Suprapubic skin (tissue), 4 donors: ENCODE results near the gene RFC1. TPM values are rescaled to one million over a fixed set of nuclear protein-coding genes. Genes with fewer than 3 reads are reported as not detected.

ENCODE experiments used
- DNase-seq, 2 donors: peaks; one replicate each; pipeline ENCODE4 v3.0.0-alpha.2; 2019; ENCODE audit warnings: low spot score in 2 of 2
- H3K27ac ChIP-seq: fragments of 200-600 bp; sonication (generic); one replicate; pipeline ENCODE4 v1.5.1; 2019
- H3K27me3 ChIP-seq: fragments of 200-600 bp; sonication (generic); one replicate; pipeline ENCODE4 v1.5.1; 2019
- H3K36me3 ChIP-seq: fragments of 200-600 bp; sonication (generic); one replicate; pipeline ENCODE4 v1.5.1; 2019
- H3K4me1 ChIP-seq: fragments of 200-600 bp; sonication (generic); one replicate; pipeline ENCODE4 v1.5.1; 2019
- H3K4me3 ChIP-seq: fragments of 200-600 bp; sonication (generic); one replicate; pipeline ENCODE4 v1.5.1; 2019; ENCODE audit warnings: mild to moderate bottlenecking
- H3K9me3 ChIP-seq: fragments of 200-600 bp; sonication (generic); one replicate; pipeline ENCODE4 v1.5.1; 2019
- EP300 ChIP-seq: sonication (generic); formaldehyde crosslinking; IDR thresholded peaks from one replicate; pipeline ENCODE4 v1.6.1; 2017; ENCODE audit warnings: antibody characterized with exemption
- POLR2A ChIP-seq, 2 donors: fragments of 450-650 bp; IDR thresholded peaks; one replicate each; pipeline ENCODE4 v1.6.1; 2017; ENCODE audit warnings: antibody characterized with exemption in 2 of 2, mild to moderate bottlenecking in 2 of 2, moderate library complexity in 2 of 2
- POLR2AphosphoS5 ChIP-seq, 3 donors: sonication (generic); formaldehyde crosslinking; IDR thresholded peaks; one replicate each; pipeline ENCODE4 v1.6.1; 2017; ENCODE audit warnings: antibody characterized with exemption in 3 of 3
- WGBS: methylation state at CpG from one replicate; pipeline ENCODE4 v1.1.5; 2018; 5-methylcytosine and 5-hydroxymethylcytosine counted together
- total RNA-seq, 4 donors: library from RNA; depleted of rRNA; stranded (reverse); fragments of >200 nt; gene quantifications; one replicate each; pipeline ENCODE4 v1.1.0, GENCODE V29; 2016
- TF ChIP-seq, protein P1 (sequence below), 2 donors: fragments of 200-600 bp in 1 of 2; fragments of 450-650 bp in 1 of 2; sonication (generic) in 1 of 2; IDR thresholded peaks; one replicate each; pipeline ENCODE4 v1.5.1; 2016 to 2019; ENCODE audit warnings: antibody characterized with exemption in 2 of 2, mild to moderate bottlenecking in 1 of 2, moderate library complexity in 1 of 2

RFC1 gene
- total RNA-seq, 4 donors from 2014 or later, result 24.9 to 40.1 (median 27.0) TPM

DNA sequence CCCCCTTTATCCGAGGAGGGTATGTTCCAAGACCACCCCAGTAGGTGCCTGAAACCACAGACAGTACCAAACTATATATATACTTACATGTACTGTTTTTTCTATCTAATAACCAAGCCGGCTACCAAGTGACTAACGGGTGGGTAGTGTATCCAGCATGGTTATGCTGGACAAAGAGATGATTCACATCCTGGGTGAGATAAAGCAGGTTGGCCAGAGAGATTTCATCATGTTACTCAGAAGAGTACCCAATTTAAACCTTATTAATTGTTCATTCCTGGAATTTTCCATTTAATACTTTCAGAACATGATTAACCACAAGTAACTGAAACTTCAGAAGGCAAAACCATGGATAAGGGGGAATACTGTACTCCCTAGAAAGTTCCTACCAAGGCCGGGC, 46.5 kb downstream of the RFC1 start:
- TF ChIP-seq POLR2AphosphoS5 (IDR thresholded peaks at IDR 0.05) (no peak), POLR2A (IDR thresholded peaks at IDR 0.05) (no peak)
- TF ChIP-seq, protein P1, sequence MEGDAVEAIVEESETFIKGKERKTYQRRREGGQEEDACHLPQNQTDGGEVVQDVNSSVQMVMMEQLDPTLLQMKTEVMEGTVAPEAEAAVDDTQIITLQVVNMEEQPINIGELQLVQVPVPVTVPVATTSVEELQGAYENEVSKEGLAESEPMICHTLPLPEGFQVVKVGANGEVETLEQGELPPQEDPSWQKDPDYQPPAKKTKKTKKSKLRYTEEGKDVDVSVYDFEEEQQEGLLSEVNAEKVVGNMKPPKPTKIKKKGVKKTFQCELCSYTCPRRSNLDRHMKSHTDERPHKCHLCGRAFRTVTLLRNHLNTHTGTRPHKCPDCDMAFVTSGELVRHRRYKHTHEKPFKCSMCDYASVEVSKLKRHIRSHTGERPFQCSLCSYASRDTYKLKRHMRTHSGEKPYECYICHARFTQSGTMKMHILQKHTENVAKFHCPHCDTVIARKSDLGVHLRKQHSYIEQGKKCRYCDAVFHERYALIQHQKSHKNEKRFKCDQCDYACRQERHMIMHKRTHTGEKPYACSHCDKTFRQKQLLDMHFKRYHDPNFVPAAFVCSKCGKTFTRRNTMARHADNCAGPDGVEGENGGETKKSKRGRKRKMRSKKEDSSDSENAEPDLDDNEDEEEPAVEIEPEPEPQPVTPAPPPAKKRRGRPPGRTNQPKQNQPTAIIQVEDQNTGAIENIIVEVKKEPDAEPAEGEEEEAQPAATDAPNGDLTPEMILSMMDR (IDR thresholded peaks at IDR 0.05), result no peak
- no peak overlapping the region for H3K4me3 ChIP-seq
- no peak overlapping the region for H3K27ac ChIP-seq
- no peaks in the 10 kb centered on the region for H3K4me1 ChIP-seq
- peaks cover 41% of the 10 kb centered on the region for H3K36me3 ChIP-seq
- 96% methylated on average over 4 of the region's 4 CpGs for WGBS
- H3K9me3 ChIP-seq, result no peaks in the 10 kb centered on the region
- H3K27me3 ChIP-seq, result no peaks in the 10 kb centered on the region
- DNase-seq, result no peak

DNA sequence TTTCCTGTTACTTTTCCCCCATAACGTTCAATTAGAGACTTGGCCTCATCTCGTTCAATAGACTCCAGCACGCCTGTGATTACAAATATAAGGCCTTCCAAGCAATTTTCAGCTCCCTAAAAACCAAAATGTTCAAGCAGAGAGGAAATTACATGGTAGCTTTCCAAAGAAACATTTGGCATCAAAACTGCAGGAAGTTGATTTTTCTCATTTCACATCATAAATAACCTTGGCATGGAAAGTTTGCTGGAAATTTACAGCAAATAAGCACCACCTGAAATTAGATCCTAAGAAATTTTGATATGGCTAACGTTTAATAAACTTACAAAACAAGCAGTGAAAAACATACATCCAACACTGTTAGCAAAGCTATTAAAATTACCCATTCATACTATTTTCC, 53.3 kb downstream of the RFC1 start:
- Histone ChIP-seq H3K36me3 (peaks cover 77% of the 10 kb centered on the region), H3K27ac (no peak overlapping the region), H3K27me3 (no peaks in the 10 kb centered on the region), H3K4me1 (no peaks in the 10 kb centered on the region), H3K9me3 (no peaks in the 10 kb centered on the region), H3K4me3 (no peak overlapping the region)
- 53% methylated on average over 4 of the region's 4 CpGs for WGBS
- no peak for DNase-seq
- TF ChIP-seq EP300 (no peak), POLR2A (IDR thresholded peaks at IDR 0.05) (no peak), POLR2AphosphoS5 (IDR thresholded peaks at IDR 0.05) (no peak)
- TF ChIP-seq, protein P1 (IDR thresholded peaks at IDR 0.05), result no peak

DNA sequence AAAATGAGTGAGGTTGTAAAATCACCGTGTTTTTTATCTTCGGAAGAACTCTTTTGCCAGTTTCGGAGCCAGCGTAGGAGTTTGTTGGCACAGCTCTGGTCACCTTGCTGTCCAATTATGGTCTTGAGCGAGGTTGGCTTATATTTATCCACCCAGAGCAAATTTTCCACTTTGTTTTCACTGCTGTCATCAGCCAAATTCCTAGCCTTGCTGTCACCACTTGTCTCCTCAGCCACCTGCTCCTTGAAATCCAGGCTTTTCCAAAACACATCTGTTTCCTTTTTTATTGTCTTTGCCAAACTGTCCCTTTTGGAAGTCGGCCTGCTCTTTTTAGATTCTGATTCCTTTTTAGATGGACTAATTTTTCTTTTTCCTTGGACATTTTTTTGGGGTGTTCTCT, 57.6 kb downstream of the RFC1 start:
- no peak overlapping the region for H3K4me3 ChIP-seq
- no peaks in the 10 kb centered on the region for H3K9me3 ChIP-seq
- no peak for DNase-seq
- no peaks in the 10 kb centered on the region for H3K27me3 ChIP-seq
- 90% methylated on average over 6 of the region's 6 CpGs for WGBS
- no peak overlapping the region for H3K27ac ChIP-seq
- H3K4me1 ChIP-seq, result no peaks in the 10 kb centered on the region
- peaks cover 76% of the 10 kb centered on the region for H3K36me3 ChIP-seq
- no peak for TF ChIP-seq EP300
- TF ChIP-seq POLR2AphosphoS5 (IDR thresholded peaks at IDR 0.05), result no peak
- TF ChIP-seq, protein P1 (IDR thresholded peaks at IDR 0.05), result no peak
- no peak for TF ChIP-seq POLR2A (IDR thresholded peaks at IDR 0.05)

DNA sequence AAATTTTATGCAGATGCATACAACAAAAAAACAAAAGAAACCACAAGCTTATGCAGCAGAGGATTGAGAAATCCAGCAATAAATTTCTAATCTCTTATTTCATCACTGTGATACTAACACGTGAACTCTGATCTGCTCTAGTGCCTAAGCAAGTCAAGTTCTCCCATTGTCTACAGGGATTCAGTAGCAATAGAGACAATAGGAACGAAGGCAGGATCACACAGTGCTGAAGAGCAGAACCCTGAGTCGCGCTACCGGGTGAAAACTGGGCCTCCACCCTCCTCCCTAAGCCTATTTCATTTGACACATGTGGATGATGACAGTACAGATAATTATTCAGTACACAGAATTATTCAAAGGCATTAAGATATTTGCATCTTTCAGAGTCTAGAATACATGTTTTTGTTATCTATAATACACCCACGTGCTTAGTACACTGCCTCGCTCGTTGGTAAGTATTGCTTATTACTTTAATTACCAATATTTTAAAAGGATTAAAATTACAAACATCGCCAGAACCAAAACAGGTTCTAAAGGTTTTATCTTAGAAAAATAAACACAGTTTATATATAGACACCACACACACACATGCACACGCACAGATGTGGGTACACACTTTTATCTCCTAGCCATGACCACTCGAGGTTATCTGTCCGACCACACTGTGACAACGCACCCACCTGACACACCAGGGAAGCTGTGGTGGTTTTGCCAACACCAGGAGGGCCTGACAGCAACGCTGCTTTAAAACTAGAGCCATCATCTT, 60.1 kb downstream of the RFC1 start:
- H3K27me3 ChIP-seq, result no peaks in the 10 kb centered on the region
- H3K4me1 ChIP-seq, result no peaks in the 10 kb centered on the region
- WGBS, result 76% methylated on average over 14 of the region's 14 CpGs
- no peak for DNase-seq
- H3K9me3 ChIP-seq, result no peaks in the 10 kb centered on the region
- H3K4me3 ChIP-seq, result no peak overlapping the region
- TF ChIP-seq, protein P1 (IDR thresholded peaks at IDR 0.05), result no peak
- TF ChIP-seq POLR2AphosphoS5 (IDR thresholded peaks at IDR 0.05) (no peak), POLR2A (IDR thresholded peaks at IDR 0.05) (no peak), EP300 (no peak)
- H3K36me3 ChIP-seq, result peaks cover 83% of the 10 kb centered on the region
- H3K27ac ChIP-seq, result no peak overlapping the region

DNA sequence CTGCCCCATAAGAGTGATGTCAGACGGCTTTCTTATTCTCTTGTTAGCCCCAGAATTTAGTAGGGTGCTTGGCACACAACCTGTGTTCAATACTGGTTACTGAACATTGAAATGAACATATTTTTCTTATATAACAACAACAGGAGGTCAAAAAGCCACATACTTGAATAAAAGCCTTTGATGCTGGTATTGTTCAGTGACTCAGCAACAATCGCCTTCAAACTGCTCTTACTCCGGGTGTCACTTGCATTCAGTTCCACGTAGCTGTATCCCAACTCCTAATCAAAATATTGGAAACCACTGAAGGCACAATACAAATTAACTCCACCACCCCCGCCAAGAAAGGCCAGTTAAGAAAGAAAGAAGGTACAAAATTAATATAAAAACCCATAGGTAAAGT, 61.5 kb downstream of the RFC1 start:
- Histone ChIP-seq H3K4me1 (no peaks in the 10 kb centered on the region), H3K9me3 (no peaks in the 10 kb centered on the region), H3K4me3 (no peak overlapping the region), H3K27ac (no peak overlapping the region), H3K27me3 (no peaks in the 10 kb centered on the region), H3K36me3 (peaks cover 83% of the 10 kb centered on the region)
- no peak for DNase-seq
- WGBS, result 86% methylated on average over 5 of the region's 5 CpGs
- TF ChIP-seq, protein P1 (IDR thresholded peaks at IDR 0.05), result no peak
- TF ChIP-seq EP300 (no peak), POLR2AphosphoS5 (IDR thresholded peaks at IDR 0.05) (no peak), POLR2A (IDR thresholded peaks at IDR 0.05) (no peak)
